ENCODE results near the gene RBM27.
"Not testable (repeated sequence)": the region's sequence is repeated elsewhere in the genome, so short reads cannot be mapped to it uniquely, and the experiment has no call there.

RBM27 gene

DNA sequence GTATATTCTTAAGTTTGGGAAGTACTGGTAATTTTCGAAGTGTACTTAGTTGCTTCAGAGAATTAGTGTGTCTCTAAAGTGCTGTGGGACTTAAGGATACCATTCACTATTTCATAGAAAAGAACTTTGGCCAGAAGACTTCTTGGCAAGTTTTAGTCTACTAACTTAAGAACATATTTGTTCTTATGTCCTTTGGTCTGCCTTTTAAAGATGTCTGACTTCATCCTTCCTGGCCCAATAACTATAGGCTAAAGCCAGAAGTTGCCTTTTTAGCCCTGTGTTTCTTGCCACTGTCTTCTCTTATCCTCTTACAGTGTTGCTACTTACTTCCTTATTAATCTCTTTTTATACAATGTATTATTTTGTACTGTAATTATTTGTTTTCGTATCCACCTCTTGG is 6.3 kb downstream of the RBM27 start:
- no peak for DNase-seq

DNA sequence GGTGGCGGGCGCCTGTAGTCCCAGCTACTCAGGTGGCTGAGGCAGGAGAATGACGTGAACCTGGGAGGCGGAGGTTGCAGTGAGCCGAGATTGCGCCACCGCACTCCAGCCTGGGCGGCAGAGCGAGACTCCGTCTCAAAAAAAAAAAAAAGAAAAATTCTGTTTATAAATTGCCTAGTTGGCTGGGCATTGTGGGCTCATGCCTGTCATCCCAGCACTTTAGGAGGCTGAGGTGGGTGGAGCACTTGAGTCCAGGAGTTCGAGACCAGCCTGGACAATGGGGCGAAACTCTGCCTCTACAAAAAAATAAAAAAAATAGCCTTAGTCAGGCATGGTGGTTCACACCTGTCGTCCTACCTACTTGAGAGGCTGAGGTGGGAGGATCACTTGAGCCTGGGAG is 7.4 kb downstream of the RBM27 start:
- not testable (repeated sequence) for DNase-seq

DNA sequence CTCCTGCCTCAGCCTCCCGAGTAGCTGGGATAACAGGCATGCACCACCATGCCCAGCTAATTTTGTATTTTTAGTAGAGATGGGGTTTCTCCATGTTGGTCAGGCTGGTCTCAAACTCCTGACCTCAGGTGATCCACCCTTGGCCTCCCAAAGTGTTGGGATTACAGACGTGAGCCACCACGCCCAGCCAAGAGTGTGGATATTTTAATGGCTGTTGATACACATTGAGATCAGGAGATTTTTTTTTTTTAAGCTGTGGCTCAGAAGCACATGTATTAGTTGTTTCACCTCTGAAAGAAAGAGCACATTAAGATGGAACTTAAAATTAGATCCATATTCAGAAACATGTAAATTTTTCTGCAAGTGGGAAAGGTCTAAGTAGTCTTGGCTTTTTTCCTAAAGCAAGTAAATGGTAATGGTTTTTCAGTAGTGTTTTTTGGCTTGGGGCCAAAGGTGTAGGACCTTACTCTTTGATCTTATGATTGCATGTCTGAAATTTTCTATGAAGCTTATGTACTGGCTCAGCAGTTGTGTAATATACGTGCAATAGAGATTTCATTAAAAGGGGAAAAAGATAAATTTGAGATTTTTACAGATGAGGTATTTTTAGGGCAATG is 9.9 kb downstream of the RBM27 start:
- no peak for DNase-seq

DNA sequence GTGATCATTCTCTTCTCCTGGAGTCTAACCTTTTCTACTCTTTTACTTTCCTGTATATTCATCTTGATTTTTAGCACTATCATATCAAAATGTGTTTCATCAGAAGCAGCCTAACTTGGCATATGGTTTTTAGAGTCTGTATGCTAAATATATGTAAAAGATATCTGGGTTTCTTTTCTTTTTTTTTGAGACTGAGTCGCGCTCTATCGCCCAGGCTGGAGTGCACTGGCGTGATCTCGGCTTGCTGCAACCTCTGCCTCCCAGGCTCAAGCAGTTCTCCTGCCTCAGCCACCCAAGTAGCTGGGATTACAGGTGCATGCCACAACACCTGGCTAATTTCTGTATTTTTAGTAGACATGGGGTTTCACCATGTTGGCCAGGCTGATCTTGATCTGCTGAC is 11.5 kb downstream of the RBM27 start:
- not testable (repeated sequence) for DNase-seq

DNA sequence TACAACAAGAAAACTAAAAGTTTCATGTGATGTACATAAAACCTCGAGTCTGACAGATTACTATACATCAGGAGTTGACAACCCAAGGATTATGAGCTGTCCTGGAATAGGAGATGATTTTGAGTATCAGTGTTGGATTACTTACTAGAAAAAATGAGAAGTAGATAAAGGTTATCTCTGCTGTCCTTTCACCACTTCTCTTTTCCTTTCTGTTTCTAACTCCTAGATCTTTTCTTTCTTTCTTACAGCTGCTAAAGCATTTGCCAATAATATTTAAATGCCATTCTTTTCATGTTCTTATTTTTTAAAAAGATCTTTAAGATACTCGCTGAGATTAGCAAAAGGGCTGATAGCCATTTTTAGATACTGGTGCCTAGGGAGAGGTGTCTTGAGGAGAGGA is 14.8 kb downstream of the RBM27 start:
- DNase-seq, result no peak

DNA sequence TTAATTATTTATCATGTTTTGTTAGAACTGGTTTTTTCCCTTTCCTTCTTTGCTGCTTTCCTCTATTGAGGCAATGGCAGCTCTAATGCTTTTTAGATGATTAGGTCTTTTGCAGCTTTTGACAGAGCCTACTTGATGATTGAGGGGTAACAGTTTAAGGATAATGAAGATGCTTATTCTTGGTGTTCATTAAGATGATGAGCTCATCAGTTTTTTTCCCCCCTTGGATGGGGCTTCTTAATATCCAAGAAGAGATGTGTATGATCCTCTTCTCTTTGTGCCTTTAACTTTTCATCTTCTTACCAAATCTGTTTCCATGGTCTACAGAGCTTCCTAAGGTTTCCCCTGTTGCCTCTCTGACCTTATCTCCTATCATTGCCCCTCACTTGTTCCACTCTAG is 15.8 kb downstream of the RBM27 start:
- DNase-seq, result no peak

DNA sequence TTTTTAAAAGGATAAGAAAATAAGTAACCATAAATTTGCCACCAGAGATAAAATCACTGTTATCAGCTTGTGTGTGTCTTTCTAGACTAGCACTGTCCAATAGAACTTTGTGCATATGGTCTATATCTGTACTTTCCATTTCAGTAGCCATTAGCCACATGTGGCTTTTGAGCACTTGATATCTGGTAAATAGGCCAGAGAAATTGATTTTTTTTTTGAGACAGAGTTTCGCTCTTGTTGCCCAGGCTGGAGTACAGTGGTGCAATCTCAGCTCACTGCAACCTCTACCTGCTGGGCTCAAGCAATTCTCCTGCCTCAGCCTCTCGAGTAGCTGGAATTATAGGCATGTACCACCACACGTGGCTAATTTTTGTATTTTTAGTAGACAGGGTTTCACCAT is 17.8 kb downstream of the RBM27 start:
- DNase-seq, result no peak

DNA sequence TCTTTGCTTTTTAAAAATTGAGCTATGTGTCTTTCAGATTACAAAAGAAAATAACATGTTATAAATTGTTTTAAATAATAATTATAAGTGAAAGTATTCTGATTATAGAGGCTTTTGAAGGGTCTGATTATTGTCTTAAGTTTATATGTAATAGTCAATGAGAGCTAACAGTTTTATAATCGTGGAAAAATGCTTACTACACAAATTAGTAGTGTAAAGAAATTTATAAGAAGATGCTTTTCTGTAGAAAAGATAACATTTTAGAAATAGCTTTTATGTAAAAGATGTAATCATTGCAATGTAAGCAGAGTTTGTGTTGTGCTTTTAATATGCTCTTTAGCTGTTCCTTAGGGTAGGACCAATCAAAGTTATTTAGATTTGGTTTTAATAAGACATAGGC is 18.6 kb downstream of the RBM27 start:
- DNase-seq, result no peak

DNA sequence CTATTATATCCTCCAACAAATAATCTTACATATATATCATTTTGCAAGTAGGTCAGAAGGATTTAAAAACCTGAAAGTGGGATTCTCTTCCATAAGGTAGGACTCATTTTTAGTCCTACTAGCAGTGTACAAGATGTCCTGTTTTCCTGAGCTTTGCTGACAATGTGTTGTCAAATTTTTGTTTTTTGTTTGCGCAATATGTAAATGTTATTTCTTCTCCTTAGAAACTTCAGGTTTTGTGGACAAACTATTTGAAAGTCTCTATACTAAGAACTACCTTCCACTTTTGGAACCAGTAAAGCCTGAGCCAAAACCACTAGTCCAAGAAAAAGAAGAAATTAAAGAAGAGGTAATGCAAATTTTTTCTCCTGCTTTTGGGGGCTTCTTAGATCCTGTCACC is 19.8 kb downstream of the RBM27 start:
- DNase-seq, result no peak

DNA sequence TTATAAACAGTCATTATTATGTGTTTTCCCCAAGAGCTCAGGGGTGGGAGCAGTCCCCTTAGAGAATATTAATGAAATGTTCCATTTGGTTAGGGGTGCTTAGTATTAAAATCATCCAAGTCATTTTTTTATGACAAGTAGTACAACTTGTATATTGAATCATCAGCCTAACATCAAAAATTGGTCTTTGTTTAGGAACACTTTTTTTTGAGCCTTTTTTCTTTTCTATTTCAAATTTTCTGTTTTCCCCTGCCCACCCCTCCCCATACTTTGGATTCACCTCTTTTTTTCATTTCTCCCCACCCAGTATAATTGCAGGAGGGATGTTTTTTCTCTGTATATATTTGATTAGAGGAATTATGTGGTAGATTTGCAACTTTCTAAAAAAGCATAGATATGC is 25.8 kb downstream of the RBM27 start:
- DNase-seq, result no peak

DNA sequence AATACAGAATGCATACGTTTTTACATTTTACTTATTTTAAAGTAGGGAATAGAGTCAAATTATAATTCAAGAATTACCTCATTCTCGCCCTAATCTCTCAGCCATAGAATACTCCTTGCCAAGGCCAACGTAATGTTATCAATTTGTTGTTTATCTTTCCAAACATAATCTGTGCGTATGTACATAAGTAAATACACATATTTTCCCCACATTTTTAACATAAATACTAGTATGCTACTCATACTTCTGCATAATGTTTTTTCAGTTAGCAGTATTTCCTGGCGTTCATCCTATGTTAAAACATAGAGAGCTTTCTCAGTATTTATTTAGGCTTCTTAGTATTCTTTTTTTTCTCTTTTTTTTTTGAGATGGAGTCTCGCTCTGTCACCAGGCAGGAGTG is 28.8 kb downstream of the RBM27 start:
- no peak for DNase-seq

DNA sequence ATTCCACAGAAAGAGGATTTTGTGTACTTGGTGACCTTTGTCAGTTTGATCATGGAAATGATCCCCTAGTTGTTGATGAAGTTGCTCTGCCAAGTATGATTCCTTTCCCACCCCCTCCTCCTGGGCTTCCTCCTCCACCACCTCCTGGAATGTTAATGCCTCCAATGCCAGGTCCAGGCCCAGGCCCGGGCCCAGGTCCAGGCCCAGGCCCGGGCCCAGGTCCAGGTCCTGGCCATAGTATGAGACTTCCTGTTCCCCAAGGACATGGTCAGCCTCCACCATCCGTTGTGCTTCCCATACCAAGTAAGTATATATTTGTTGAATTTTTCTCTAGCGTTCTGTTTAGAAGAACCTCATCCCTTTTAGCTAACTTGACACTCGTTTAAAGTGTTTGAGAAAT is 30.0 kb downstream of the RBM27 start:
- no peak for DNase-seq

DNA sequence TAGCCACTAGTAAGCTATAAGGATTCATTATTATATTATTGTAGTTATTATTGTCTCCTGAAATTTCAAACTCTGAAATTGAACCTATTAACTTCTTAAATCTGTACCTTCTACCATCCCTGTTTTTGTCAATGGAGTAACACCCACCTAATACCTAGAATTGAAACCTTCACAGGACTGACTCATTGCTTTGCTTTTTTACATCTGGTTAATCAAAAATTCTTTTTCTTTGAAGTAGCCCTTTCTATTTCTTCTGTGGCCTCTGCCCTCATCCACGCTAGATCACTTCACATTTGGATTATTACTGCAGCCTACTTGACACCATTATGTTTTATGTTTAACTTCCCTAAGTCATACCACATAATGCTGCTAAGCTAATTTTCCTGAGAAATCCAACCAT is 35.6 kb downstream of the RBM27 start:
- DNase-seq, result no peak

DNA sequence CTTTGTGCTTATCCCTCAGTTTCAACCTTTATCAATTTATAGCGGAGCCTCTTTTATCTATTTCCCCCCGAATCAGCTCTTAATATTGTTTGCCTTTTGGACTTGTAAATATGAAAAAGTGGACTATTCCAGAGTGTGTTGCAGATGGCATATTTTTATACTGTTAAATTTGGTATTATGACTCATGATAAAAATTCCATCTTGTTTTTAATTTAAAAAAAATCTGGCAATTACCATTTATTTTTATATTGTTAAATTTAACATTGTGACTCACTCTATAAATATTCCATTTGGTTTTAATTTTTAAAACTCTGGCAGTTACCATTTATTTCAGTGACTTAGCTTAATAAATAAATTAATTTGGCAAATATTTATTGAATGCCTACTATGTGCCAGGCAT is 37.5 kb downstream of the RBM27 start:
- no peak for DNase-seq

DNA sequence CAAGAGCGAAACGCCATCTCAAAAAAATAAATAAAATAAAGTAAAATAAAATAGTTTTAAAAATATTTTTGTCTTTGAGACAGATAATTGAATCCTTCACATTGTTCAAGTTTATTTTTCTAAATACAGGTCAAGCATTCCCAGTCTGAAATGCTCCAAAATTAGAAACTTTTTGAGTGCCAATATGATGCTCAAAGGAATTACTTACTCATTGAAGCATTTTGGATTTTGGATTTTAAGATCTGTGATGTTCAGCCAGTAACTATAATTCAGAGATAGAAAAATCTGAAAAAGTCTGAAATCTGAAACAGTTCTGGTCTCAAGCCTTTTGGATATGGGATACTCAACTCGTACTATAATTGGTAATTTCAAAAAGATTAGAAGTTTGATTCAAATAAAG is 39.8 kb downstream of the RBM27 start:
- DNase-seq, result no peak

DNA sequence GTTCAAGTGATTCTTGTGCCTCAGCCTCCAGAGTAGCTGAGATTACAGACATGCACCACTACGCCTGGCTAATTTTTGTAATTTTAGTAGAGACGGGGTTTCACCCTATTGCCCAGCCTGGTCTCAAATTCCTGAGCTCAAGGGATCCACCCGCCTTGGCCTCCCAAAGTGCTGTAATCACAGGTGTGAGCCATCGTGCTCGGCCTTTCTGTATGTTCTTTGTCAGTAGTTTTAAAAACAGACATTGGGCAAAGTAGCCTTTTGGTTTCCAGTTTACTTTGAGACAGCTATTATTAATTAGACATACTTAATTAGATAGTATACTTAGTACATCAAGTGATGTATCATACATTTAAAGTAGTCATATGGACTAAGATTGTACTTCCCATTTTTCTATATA is 45.2 kb downstream of the RBM27 start:
- no peak for DNase-seq

DNA sequence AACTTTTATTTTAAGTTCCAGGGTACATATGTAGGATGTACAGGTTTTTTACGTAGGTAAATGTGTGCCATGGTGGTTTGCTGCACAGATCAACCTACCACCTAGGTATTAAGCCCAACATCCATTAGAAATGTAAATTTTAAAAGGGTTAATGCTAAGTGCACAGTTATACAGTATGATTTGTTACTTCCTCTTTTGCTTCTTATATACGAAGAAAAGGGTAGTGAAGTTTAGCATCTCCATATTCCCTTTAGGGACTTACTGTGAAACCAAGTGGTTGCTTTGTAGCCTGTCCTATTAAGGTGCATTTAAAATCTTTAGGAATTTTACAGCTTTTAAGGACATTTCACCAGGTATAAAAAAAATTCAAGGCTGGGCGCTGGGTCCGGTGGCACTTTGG is 46.4 kb downstream of the RBM27 start:
- DNase-seq, result no peak

Data from effector CD8-positive, alpha-beta T cell (primary cell).